Activated T-cell treated with anti-CD3 and anti-CD28 coated beads, Interleukin-2, amount 50 U/mL, for 72 hours (primary cell): Measurements from ENCODE around the gene SLC38A8. TPM values are rescaled to one million over a fixed set of nuclear protein-coding genes. Genes with fewer than 3 reads are reported as not detected.

Experiments
- ATAC-seq, 2 donors: fragments of 150-1000 bp; cut with Tn5 transposase; replicated peaks in 1 of 2; 2 replicates each; pipeline ENCODE4 v1.10.0; 2021; ENCODE audit warnings: moderate library complexity in 2 of 2, mild to moderate bottlenecking in 1 of 2
- DNase-seq, 2 donors: peaks; one replicate each; pipeline ENCODE4 v3.0.0; 2021 to 2022; ENCODE audit warnings: mixed read lengths in 1 of 2
- H3K27ac Mint-ChIP-seq: one replicate; pipeline ENCODE4 v1.8.0; 2022; ENCODE audit warnings: mild to moderate bottlenecking, moderate library complexity, mixed read lengths
- H3K27me3 Mint-ChIP-seq: one replicate; pipeline ENCODE4 v1.8.0; 2022; ENCODE audit warnings: low read depth, mixed read lengths
- H3K36me3 Mint-ChIP-seq, 2 donors: one replicate each; pipeline ENCODE4 v1.8.0; 2022; ENCODE audit warnings: mixed read lengths in 2 of 2, mild to moderate bottlenecking in 1 of 2; ENCODE audit not compliant: insufficient read depth in 2 of 2
- H3K4me1 Mint-ChIP-seq: one replicate; pipeline ENCODE4 v1.8.0; 2022; ENCODE audit warnings: low read depth, mixed read lengths
- H3K4me3 Mint-ChIP-seq, 2 donors: one replicate each; pipeline ENCODE4 v1.8.0; 2022; ENCODE audit warnings: mild to moderate bottlenecking in 2 of 2, mixed read lengths in 2 of 2, moderate library complexity in 2 of 2
- H3K9me3 Mint-ChIP-seq, 2 donors: one replicate each; pipeline ENCODE4 v1.8.0; 2022; ENCODE audit warnings: mixed read lengths in 2 of 2
- total RNA-seq, 2 donors: library from RNA; stranded (reverse); gene quantifications; one replicate each; pipeline ENCODE4 v1.2.3, GENCODE V29; 2022

SLC38A8 gene
- total RNA-seq, 2 donors from 2014 or later = not detected

DNA sequence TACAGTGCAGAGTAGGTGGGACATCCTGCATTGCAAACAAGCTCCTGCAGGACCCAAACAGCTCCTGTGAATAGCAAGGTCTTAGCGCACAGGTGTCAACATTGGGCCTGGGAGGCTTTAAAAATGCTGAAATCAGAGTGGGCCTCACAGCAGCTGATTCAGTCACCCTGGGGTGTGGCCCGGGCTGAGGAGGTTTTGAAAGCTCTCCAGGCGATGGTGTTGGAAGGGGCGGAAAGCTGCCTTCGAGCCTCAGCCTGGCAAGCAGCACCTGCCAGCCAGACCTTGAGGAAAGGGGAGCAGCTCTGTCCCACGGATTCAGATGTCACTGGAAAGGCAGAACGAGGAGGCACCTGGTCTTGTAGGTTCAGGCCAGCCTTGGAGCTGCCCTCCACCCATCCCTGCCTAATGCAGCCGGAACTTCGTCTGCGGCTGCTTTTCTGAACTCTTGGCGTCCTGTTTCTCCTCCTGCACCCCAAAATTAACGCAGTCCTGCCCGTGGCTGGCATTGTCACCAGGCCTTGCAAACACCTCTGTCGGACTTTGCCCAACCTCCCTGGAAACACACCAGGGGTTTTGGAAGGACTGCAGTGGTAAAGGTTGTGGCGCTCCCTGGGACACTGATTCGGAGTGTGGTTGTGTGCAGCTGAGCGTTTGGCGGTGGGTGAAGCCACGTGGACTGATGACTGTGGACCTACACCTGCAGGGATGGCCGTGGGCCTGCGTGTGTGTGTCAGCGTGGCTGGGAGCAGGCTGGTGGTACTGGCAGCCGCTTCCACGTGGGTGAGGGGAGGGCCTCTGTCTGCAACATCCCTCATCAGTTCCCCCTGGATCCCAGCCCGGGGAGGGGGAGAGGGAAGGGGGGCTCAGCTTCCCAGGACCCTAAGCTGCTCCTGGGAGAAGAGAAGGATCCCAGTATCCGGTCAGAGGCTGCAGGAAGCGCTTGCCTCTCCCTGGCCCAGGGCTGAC, 71.1 kb downstream of the SLC38A8 start:
- Mint-ChIP-seq H3K4me3 (no peak overlapping the region), H3K9me3 (no peaks in the 10 kb centered on the region), H3K27me3 (peaks cover 26% of the 10 kb centered on the region), H3K27ac (no peak overlapping the region), H3K4me1 (no peaks in the 10 kb centered on the region), H3K36me3 (no peaks in the 10 kb centered on the region)
- ATAC-seq (no peak), DNase-seq (no peak)

DNA sequence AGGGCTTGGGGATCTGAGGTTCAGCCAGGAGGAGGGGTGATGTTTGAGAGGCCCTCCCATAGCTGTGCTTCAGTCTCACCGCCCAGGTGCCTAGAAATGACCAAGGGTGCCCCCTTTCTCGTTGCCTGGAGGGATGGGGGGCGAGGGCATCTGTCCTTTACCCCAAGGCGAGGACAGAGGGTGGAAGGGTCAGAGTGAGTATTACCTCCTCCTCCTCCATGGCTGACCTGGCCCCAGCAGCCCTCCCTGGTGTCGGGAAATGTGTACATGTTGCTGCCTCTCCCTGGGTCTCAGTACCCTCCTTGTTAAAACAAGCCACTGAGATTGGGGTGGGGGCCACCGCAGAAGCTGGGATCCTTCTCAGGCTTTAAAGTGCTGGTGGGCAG, 72.2 kb downstream of the SLC38A8 start:
- Mint-ChIP-seq H3K27me3 (peaks cover 26% of the 10 kb centered on the region), H3K9me3 (no peaks in the 10 kb centered on the region), H3K27ac (no peak overlapping the region), H3K4me1 (no peaks in the 10 kb centered on the region), H3K36me3 (no peaks in the 10 kb centered on the region), H3K4me3 (no peak overlapping the region)
- ATAC-seq (no peak), DNase-seq (no peak)

DNA sequence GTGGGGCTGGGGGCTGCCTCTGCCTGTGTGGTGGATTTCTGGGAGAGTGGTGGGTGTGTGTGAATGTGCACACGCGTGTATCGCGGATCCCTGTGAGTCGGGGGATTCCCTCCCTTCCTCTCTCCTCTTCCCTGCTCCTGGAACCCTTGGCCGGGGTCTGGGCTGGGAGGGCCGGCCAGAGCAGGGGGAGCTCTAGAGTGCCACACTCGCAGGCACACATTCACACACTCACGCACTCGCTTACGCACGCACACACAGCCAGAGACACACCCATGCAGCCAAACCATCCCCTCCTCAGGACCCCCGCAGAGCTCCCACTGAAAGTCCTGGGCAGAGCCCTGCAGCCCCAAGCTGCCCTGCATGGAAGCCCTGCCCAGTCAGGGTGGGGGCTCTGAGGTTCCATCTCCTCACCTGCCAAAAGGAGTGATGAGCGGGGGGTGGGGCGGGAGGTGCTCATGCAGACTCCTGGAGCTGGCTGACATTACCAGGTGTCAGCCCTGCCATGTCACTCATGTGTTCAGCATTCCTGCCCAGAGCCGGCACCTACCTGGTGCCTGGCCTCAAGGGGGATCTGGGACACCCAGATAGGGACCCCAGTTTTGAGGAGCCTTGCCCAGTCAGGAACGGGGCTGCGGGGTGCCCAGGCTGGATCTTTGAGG, 72.7 kb downstream of the SLC38A8 start:
- Mint-ChIP-seq H3K36me3 (no peaks in the 10 kb centered on the region), H3K4me1 (no peaks in the 10 kb centered on the region), H3K9me3 (no peaks in the 10 kb centered on the region), H3K4me3 (peak overlapping the region in 1 of 2 donors; percentile 17), H3K27ac (no peak overlapping the region), H3K27me3 (peaks cover 26% of the 10 kb centered on the region)
- no peak for DNase-seq
- ATAC-seq = no peak

DNA sequence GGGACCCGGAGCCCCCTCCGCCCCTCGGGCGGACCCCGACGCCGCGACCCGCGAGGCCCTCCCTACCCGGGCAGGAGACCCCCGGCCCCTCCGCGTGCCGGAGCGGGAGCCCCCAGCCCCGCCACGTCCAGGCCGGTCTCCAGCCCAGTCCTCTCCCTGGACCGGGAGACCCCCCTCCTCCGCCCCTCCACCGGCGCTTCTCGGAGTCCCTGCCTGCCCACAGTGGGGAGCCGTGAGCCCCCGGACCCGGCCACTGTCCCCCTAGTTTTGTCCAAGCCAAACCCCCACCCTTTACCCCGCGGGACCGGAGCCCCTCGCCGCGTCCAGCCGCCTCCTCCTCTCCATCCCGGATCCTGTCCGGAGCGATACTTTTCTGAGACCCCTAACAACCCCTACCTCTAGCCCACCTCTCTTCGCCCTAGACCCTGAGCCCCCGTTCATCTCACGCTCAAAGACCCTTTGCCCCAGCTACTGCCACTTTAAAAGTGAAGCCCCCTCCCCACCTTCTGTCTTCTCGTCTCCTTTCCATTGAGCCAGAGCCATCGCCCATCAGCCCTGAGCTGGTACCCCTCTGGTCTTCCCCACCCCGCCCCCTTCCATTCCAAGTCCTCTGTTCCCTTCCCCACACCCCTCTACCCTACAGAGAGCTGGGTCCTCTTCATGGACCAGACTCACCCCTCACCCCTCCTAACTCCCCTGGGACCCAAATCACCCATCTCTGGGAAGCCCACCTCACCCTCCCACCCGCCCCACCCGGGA, 73.5 kb downstream of the SLC38A8 start:
- ATAC-seq = no peak
- H3K36me3 Mint-ChIP-seq = no peaks in the 10 kb centered on the region
- peak overlapping the region; percentile 25 to 47 for H3K4me3 Mint-ChIP-seq
- H3K4me1 Mint-ChIP-seq = no peaks in the 10 kb centered on the region
- peaks cover 20% of the 10 kb centered on the region for H3K27me3 Mint-ChIP-seq
- H3K9me3 Mint-ChIP-seq = no peaks in the 10 kb centered on the region
- H3K27ac Mint-ChIP-seq = no peak overlapping the region
- DNase-seq = no peak

DNA sequence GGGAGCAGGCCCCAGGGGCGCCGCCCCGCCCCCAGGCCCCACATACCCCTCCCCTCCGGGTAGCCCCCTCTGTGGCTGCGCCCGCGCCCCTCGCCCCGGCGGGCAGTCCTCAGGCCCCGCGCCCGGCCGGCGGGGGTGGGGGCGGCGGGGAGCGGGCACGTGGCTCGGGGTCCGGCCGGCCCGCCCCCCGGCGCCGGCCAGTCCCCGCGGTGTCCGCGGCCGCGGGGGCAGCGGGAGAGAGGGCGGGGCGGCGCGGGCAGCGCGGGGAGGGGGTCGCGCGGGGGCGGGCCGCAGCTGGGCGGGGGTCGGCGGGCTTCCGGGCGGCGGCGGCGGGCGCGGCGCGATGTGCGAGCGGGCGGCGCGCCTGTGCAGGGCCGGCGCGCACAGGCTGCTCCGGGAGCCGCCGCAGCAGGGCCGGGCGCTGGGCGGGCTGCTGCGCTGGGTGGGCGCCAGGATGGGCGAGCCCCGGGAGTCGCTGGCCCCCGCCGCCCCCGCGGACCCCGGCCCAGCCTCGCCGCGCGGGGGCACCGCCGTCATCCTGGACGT, 74.2 kb downstream of the SLC38A8 start:
- DNase-seq (no peak), ATAC-seq (no peak)
- peak overlapping the region in 1 of 2 donors; percentile 73 for H3K4me3 Mint-ChIP-seq
- H3K9me3 Mint-ChIP-seq = no peaks in the 10 kb centered on the region
- peaks cover 20% of the 10 kb centered on the region for H3K27me3 Mint-ChIP-seq
- no peak overlapping the region for H3K27ac Mint-ChIP-seq
- no peaks in the 10 kb centered on the region for H3K36me3 Mint-ChIP-seq
- no peaks in the 10 kb centered on the region for H3K4me1 Mint-ChIP-seq

DNA sequence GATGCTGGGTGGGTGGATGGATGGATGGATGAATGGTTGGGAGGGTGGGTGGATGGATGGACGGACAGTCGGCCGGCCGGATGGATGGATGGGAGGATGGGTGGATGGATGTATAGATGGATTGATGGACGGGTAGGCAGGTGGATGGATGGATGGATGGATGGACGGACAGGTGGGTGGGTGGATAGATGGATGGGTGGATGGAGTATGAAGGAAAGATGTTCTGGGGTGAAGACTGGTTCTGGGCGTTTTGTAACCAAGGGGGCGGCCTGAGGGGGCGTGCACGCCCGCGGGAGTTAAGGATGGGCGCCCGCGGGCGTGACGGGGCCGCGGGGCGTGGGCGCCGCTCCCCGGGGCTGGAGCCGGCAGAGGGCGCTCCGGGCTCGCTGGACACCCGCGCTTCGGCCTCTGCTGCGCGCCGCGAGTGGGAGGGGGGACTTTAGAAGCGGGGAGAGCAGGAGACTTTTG, 74.7 kb downstream of the SLC38A8 start, which contains the start of gene NECAB2:
Gene NECAB2 (plus strand): TSS at position 407 of the 468 bp plus-strand sequence. CDS start 405 bp downstream, outside the sequence.
- DNase-seq (peak; percentile 53 to 60), ATAC-seq (peak; percentile 49 to 67)
- Mint-ChIP-seq H3K27ac (no peak within 1 kb of the TSS), H3K4me3 (peak within 1 kb of the TSS; percentile 60 to 73), H3K4me1 (no peaks in the 10 kb centered on the region), H3K27me3 (peaks cover 20% of the 10 kb centered on the region), H3K36me3 (no peaks in the 10 kb centered on the region), H3K9me3 (no peaks in the 10 kb centered on the region)

DNA sequence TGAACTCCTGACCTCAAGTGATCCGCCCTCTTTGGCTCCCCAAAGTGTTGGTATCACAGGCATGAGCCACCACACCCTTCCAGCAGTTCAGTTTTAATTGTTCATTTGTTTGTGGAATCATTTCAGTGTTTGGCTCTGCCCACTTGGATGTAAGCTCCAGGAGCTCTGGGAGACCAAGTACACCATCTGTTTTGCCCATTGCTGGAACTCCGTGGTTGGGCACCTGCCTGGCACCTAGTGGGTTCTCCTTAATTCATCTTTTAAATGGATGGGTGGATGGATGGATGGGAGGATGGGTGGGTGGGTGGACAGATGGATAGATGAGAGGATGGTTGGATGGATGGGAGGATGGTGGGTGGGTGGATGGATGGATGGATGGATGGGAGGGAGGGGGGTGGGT, 75.5 kb downstream of the SLC38A8 start:
- no peak overlapping the region for H3K27ac Mint-ChIP-seq
- ATAC-seq (no peak), DNase-seq (no peak)
- H3K9me3 Mint-ChIP-seq = no peaks in the 10 kb centered on the region
- no peak overlapping the region for H3K4me3 Mint-ChIP-seq
- no peaks in the 10 kb centered on the region for H3K36me3 Mint-ChIP-seq
- no peaks in the 10 kb centered on the region for H3K4me1 Mint-ChIP-seq
- H3K27me3 Mint-ChIP-seq = peaks cover 20% of the 10 kb centered on the region

DNA sequence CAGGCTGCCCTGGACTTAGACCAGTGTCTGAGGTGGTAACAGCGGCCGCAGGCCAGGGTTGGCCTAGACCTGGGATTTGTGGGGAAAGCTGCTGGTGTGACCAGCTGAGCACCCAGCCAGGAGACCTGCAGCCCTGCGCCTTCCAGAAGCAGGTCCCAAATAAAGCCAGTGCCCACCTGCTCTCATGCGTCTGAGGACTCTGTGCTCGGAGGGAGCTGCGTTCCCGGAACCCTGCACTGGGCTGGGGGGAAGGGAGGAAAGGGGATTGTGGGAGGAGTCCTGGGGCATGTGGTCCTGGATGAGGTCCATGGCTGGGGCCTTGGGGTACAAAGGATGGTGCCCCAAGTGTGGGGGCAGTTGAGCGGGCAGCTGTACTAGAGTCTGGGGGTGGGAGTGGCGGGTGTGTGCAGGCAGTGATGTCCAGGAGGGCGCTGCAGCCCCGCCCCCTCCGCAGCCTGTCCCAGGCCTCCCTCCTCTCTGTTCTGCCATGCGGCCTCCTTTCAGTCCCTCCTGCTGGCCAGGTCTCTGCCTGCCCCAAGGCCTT, 76.4 kb downstream of the SLC38A8 start:
- Mint-ChIP-seq H3K36me3 (no peaks in the 10 kb centered on the region), H3K27me3 (peaks cover 20% of the 10 kb centered on the region)
- DNase-seq = no peak

DNA sequence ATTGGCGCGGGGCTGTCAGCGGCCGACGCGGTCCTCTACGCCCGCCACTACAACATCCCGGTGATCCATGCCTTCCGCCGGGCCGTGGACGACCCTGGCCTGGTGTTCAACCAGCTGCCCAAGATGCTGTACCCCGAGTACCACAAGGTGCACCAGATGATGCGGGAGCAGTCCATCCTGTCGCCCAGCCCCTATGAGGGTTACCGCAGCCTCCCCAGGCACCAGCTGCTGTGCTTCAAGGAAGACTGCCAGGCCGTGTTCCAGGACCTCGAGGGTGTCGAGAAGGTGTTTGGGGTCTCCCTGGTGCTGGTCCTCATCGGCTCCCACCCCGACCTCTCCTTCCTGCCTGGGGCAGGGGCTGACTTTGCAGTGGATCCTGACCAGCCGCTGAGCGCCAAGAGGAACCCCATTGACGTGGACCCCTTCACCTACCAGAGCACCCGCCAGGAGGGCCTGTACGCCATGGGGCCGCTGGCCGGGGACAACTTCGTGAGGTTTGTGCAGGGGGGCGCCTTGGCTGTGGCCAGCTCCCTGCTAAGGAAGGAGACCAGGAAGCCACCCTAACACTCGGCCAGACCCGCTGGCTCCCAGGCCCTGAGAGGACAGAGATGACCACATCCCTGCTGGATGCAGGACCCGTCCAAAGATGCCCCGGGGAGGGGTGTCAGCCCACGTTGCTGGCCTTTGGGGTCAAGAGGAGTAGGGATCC, 77.0 kb downstream of the SLC38A8 start:
- no peaks in the 10 kb centered on the region for H3K4me1 Mint-ChIP-seq
- H3K4me3 Mint-ChIP-seq = no peak overlapping the region
- H3K36me3 Mint-ChIP-seq = no peaks in the 10 kb centered on the region
- no peaks in the 10 kb centered on the region for H3K9me3 Mint-ChIP-seq
- H3K27me3 Mint-ChIP-seq = peaks cover 20% of the 10 kb centered on the region
- DNase-seq = no peak
- H3K27ac Mint-ChIP-seq = no peak overlapping the region
- no peak for ATAC-seq

More for the DNA sequence above, 76.4 kb downstream of the SLC38A8 start:
- Mint-ChIP-seq H3K9me3 (no peaks in the 10 kb centered on the region), H3K4me3 (no peak overlapping the region), H3K27ac (no peak overlapping the region), H3K4me1 (no peaks in the 10 kb centered on the region)
- ATAC-seq = no peak

DNA sequence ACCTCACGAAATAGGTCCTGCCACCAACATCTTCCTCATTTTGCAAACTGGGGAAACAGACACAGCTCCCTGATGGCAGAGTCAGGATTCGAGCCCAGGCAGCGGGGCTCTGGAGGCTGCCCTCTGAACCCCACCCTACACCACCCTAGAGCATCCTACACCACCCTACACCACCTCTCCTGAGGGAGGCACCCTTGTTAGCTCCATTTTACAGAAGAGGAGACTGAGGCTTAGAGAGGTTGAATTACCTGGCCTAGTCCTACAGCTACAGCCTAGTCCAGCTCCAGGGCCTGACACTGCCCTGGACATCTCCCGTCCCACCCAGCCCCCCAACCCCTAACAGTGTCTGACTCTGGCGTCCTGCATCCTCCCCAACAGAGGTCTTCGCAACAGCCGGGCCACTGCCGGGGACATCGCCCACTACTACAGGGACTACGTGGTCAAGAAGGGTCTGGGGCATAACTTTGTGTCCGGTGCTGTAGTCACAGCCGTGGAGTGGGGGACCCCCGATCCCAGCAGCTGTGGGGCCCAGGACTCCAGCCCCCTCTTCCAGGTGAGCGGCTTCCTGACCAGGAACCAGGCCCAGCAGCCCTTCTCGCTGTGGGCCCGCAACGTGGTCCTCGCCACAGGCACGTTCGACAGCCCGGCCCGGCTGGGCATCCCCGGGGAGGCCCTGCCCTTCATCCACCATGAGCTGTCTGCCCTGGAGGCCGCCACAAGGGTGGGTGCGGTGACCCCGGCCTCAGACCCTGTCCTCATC, 77.7 kb downstream of the SLC38A8 start:
- ATAC-seq (no peak), DNase-seq (no peak)
- Mint-ChIP-seq H3K36me3 (no peaks in the 10 kb centered on the region), H3K4me3 (no peak overlapping the region), H3K9me3 (no peaks in the 10 kb centered on the region), H3K4me1 (no peaks in the 10 kb centered on the region), H3K27me3 (peaks cover 16% of the 10 kb centered on the region), H3K27ac (no peak overlapping the region)

DNA sequence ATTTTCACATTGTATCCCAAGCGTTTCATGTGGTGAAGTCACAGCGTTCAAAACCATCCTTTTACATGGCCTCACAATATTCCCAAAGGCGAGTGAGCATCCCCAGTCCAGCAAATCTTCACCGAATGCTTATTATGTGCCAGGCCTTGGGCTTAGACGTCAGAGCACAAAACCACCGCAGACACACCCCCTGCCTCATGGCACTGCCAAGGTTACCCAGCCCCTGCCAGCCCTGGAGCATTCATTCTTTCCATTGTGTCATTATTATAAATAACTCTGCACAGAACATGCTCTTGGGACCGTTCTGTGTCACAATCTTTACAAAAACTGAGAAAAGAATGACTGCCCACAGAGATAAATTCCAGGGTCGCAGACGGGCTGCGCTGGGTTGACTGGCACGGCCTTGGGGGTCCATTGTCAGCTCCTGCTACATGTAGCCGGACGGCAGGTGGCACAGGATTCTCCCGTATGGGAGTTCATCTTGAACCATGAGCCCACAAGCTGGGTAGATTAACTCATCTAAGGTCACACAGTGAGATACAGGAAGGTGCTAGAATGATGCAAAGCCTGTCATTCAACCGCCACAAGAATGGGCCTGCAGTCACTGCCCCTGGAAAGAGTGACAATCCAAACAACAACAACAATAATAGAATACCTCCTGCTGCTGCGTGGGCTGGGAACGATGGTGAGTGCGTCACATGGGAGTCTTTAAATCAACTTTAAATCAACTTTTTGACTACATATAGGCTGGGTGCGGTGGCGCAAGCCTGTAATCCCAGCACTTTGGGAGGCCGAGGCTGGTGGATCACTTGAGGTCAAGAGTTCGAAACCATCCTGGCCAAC, 79.1 kb downstream of the SLC38A8 start:
- ATAC-seq (peak in 1 of 2 donors; percentile 24), DNase-seq (no peak)
- no peaks in the 10 kb centered on the region for H3K4me1 Mint-ChIP-seq
- no peak overlapping the region for H3K4me3 Mint-ChIP-seq
- no peak overlapping the region for H3K27ac Mint-ChIP-seq
- peaks cover 7% of the 10 kb centered on the region for H3K27me3 Mint-ChIP-seq
- H3K36me3 Mint-ChIP-seq = no peaks in the 10 kb centered on the region
- H3K9me3 Mint-ChIP-seq = no peaks in the 10 kb centered on the region
